Heart left ventricle (tissue), 16 donors: ENCODE data around the gene GABPB1. TPM values are rescaled to one million over a fixed set of nuclear protein-coding genes. Genes with fewer than 3 reads are reported as not detected.

Experiments used
- ATAC-seq, 4 donors: fragments of 200-7000 bp; cut with Tn5 transposase; one replicate each; pipeline ENCODE4 v1.9.1; 2020 to 2022; ENCODE audit warnings: moderate library complexity in 4 of 4, mild to moderate bottlenecking in 3 of 4, moderate number of reproducible peaks in 1 of 4
- DNase-seq, 5 donors: peaks; one replicate each; pipeline ENCODE4 v3.0.0-alpha.2; 2020
- H3K27ac ChIP-seq, 12 donors: fragments of 200-600 bp; sonication (generic) in 4 of 12; one replicate each; pipeline versions ENCODE4 v1.5.0 to v1.8.0; 2016 to 2022; ENCODE audit warnings: mild to moderate bottlenecking in 2 of 12
- H3K27me3 ChIP-seq, 9 donors: fragments of 200-600 bp; sonication (generic) in 2 of 9; one replicate each; pipeline versions ENCODE4 v1.5.1 to v1.8.0; 2016 to 2022; ENCODE audit warnings: mild to moderate bottlenecking in 3 of 9
- H3K36me3 ChIP-seq, 9 donors: fragments of 200-600 bp; sonication (generic) in 2 of 9; one replicate each; pipeline versions ENCODE4 v1.5.0 to v1.8.0; 2018 to 2022; ENCODE audit warnings: mild to moderate bottlenecking in 2 of 9
- H3K4me1 ChIP-seq, 12 donors: fragments of 200-600 bp; sonication (generic) in 4 of 12; one replicate each; pipeline versions ENCODE4 v1.5.0 to v1.8.0; 2016 to 2022; ENCODE audit warnings: mild to moderate bottlenecking in 3 of 12
- H3K4me3 ChIP-seq, 12 donors: fragments of 200-600 bp; sonication (generic) in 4 of 12; one replicate each; pipeline versions ENCODE4 v1.5.0 to v1.8.0; 2017 to 2022; ENCODE audit warnings: mild to moderate bottlenecking in 9 of 12, moderate library complexity in 4 of 12
- H3K9me3 ChIP-seq, 12 donors: fragments of 200-600 bp; sonication (generic) in 4 of 12; one replicate each; pipeline versions ENCODE4 v1.5.0 to v1.8.0; 2016 to 2022; ENCODE audit warnings: mild to moderate bottlenecking in 1 of 12
- POLR2A ChIP-seq, 2 donors: fragments of 450-650 bp; IDR thresholded peaks; one replicate each; pipeline ENCODE4 v1.6.1; 2017; ENCODE audit warnings: antibody characterized with exemption in 2 of 2, mild to moderate bottlenecking in 2 of 2, moderate library complexity in 2 of 2
- WGBS, 4 donors: extraction: QIAGEN DNeasy Blood & Tissue Kit in 2 of 4; methylation state at CpG; one replicate each; pipeline versions ENCODE4 v1.1.5 to v1.1.7; 2013 to 2018; 5-methylcytosine and 5-hydroxymethylcytosine counted together
- intact Hi-C, 10 donors: fragments of 100-400 bp; cut with DNase I; formaldehyde crosslinking; loops; one replicate each; pipeline versions ENCODE4 v1.11.1 to v1.14.2; 2022
- polyA plus RNA-seq, 2 donors: library from polyadenylated mRNA; stranded (reverse); fragments of 200-250 nt; gene quantifications; one replicate each; pipeline ENCODE4 v1.2.3, GENCODE V29; 2013
- total RNA-seq, 9 donors: library from RNA; depleted of rRNA in 2 of 9; stranded (reverse); fragments of >200 nt in 2 of 9; fragmentation: NEBNext Ultra II Directional in 3 of 9; extraction: Animal tissue kit (Norgen Biotek cat#: 25700) in 3 of 9; gene quantifications; one replicate each; pipeline versions ENCODE4 v1.1.0 to v1.2.4, GENCODE V29; 2016 to 2023
- TF ChIP-seq, protein P1 (sequence below), 12 donors: fragments of 200-600 bp; sonication (generic) in 4 of 12; IDR thresholded peaks; one replicate each; pipeline versions ENCODE4 v1.5.0 to v1.8.0; 2018 to 2022; ENCODE audit warnings: antibody characterized with exemption in 12 of 12, mild to moderate bottlenecking in 5 of 12
- donor health status: ischemic (EF 13 %, LVEDD 7.1; RV severe dilation, severe dysfunction).
- donor health status: healthy with polysubstance abuse.
- donor health status: DM: no; HTN: yes; CAD: no.
- donor health status: DM: no; HTN: no; CAD: no.
- donor health status: ischemic (EF 25% LVEDD 6.9; RV normal size, moderate dysfunction).
- donor health status: ischemic (EF 25% LVEDD 5.7; RV mildly dilated, moderate dysfunction).
- donor health status: healthy.
- donor health status: DM: yes; HTN: yes; CAD: no.
- donor health status: ischemic (EF 35%, LVEDD 5.7; RV mildly dilated, moderate dysfunction).
- donor health status: nonischemic (EF 11% LVEDD 7.7; RV severe dilation, severe dysfunction).
- donor health status: DM: yes; HTN: yes; CAD: no.
- donor health status: PGD.
- donor health status: ischemic (EF 29% LVEDD 5.4; RV normal size, mild dysfunction).
- donor health status: nonischemic (EF 23%, LVEDD 6.1; RV moderate dilation, normal function).

GABPB1 gene
- total and polyA plus RNA-seq, 11 donors, result 3.6 to 14.2 (median 9.6) TPM

DNA sequence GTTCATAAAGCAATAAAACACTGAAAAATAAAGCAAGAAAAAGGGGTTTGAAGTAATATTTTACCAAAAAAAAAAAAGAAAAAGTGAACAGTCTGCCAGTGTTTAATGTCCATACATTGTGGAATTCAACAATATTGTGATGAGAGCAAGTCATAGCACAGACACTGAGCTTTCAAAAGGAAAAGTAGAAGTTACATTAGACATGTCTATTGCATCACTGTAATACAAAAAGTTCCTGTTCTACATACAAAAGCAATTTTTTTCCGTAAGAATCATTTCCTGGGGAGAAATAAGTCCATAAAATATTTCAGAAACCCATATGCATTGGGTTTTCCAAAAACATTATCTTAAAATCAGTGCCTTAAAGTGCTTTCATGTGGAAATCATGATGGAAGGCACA lies 77.6 kb downstream of the GABPB1 start:
- WGBS, 4 donors, result 77 to 90% (median 86%) methylated on average over 1 of the region's 1 CpG
- Histone ChIP-seq H3K27ac (peak overlapping the region in 1 of 12 donors; percentile 81), H3K4me3 (no peak overlapping the region), H3K36me3 (peaks cover 0 to 17% (median 0%) of the 10 kb centered on the region in 9 donors), H3K27me3 (no peaks in the 10 kb centered on the region), H3K4me1 (peaks cover 0 to 9% (median 0%) of the 10 kb centered on the region in 12 donors), H3K9me3 (no peaks in the 10 kb centered on the region)
- DNase-seq, result no peak
- intact Hi-C loops, result no loop called here
- TF ChIP-seq, protein P1, sequence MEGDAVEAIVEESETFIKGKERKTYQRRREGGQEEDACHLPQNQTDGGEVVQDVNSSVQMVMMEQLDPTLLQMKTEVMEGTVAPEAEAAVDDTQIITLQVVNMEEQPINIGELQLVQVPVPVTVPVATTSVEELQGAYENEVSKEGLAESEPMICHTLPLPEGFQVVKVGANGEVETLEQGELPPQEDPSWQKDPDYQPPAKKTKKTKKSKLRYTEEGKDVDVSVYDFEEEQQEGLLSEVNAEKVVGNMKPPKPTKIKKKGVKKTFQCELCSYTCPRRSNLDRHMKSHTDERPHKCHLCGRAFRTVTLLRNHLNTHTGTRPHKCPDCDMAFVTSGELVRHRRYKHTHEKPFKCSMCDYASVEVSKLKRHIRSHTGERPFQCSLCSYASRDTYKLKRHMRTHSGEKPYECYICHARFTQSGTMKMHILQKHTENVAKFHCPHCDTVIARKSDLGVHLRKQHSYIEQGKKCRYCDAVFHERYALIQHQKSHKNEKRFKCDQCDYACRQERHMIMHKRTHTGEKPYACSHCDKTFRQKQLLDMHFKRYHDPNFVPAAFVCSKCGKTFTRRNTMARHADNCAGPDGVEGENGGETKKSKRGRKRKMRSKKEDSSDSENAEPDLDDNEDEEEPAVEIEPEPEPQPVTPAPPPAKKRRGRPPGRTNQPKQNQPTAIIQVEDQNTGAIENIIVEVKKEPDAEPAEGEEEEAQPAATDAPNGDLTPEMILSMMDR (IDR thresholded peaks at IDR 0.05), result no peak
- TF ChIP-seq POLR2A (IDR thresholded peaks at IDR 0.05), result no peak
- no peak for ATAC-seq

DNA sequence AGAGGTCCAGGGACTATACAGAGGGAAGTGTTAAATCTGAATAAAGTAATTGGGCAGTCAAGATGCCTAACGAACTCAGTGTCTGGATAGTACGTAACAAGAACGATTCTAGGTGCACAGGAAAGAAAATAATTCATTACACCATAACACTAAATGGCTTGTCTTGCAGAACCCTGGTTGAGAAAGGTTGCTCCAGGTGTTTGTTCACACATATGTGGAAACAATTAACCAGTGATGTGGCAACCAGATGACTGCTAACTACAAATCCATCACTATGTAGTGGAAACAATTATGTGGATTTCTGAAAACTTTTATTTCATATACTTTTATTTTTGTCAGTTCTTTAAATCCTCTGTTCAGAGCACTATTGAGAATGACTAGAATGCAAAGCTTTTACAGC lies 79.1 kb downstream of the GABPB1 start:
- ATAC-seq, result no peak
- TF ChIP-seq, protein P1 (IDR thresholded peaks at IDR 0.05), result no peak
- TF ChIP-seq POLR2A (IDR thresholded peaks at IDR 0.05), result no peak
- Histone ChIP-seq H3K4me1 (peaks cover 0 to 9% (median 0%) of the 10 kb centered on the region in 12 donors), H3K36me3 (peaks cover 0 to 17% (median 0%) of the 10 kb centered on the region in 9 donors), H3K27ac (no peak overlapping the region), H3K27me3 (no peaks in the 10 kb centered on the region), H3K4me3 (no peak overlapping the region), H3K9me3 (no peaks in the 10 kb centered on the region)
- WGBS, 4 donors, result 71 to 80% (median 75%) methylated on average over 3 of the region's 3 CpGs
- no peak for DNase-seq
- intact Hi-C loops, result no loop called here

DNA sequence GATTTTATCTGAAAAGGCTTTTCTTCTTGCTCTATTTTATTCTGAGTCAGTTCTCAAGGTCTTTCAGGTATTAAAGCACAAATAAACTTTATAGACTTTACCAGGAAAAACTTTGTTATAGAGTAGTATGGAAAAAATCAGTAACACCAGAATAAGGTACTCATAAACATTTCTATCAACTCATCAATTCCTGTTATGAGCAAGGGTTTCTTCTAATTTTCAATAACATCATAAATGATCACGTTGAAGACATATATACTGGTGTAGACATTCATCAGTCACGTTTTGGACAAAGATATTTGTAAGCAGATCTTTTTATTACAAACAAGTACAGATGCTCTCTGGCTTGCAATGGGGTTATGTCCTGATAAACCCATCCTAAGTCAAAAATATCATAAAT lies 79.9 kb downstream of the GABPB1 start:
- WGBS, 4 donors, result 41 to 54% (median 50%) methylated on average over 2 of the region's 2 CpGs
- no peaks in the 10 kb centered on the region for H3K27me3 ChIP-seq
- peaks cover 0 to 12% (median 0%) of the 10 kb centered on the region in 9 donors for H3K36me3 ChIP-seq
- DNase-seq (no peak), ATAC-seq (no peak)
- H3K4me1 ChIP-seq, result peaks cover 0 to 9% (median 0%) of the 10 kb centered on the region in 12 donors
- H3K27ac ChIP-seq, result no peak overlapping the region
- TF ChIP-seq POLR2A (IDR thresholded peaks at IDR 0.05), result no peak
- TF ChIP-seq, protein P1 (IDR thresholded peaks at IDR 0.05), result no peak
- H3K9me3 ChIP-seq, result no peaks in the 10 kb centered on the region
- H3K4me3 ChIP-seq, result no peak overlapping the region
- intact Hi-C loops, result no loop called here

DNA sequence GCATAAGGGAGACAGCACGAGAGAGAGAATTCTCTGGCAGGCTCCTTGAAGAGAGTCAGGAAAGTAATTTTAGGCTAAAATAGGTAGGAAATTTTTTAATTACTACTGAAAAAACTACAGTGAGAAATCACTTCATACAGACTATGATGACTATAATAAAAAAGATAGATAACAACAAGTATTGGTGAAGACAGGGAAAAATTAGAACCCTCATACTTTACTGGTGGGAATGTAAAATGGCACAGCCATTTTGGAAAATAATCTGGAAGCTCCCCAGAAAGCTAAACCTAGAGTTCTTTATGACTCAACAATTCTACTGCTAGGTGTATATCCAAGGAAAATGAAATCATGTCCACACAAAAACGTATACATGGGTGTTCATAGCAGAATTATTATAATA lies 87.4 kb downstream of the GABPB1 start:
- Histone ChIP-seq H3K36me3 (no peaks in the 10 kb centered on the region), H3K4me3 (no peak overlapping the region), H3K27ac (no peak overlapping the region), H3K9me3 (peaks cover 0 to 6% (median 0%) of the 10 kb centered on the region in 12 donors), H3K27me3 (peaks cover 0 to 9% (median 0%) of the 10 kb centered on the region in 9 donors), H3K4me1 (peaks cover 0 to 6% (median 0%) of the 10 kb centered on the region in 12 donors)
- intact Hi-C loops, result no loop called here
- TF ChIP-seq, protein P1 (IDR thresholded peaks at IDR 0.05), result no peak
- TF ChIP-seq POLR2A (IDR thresholded peaks at IDR 0.05), result no peak
- WGBS, 4 donors, result 72 to 84% (median 77%) methylated on average over 2 of the region's 2 CpGs
- DNase-seq (no peak), ATAC-seq (no peak)
